GM12865 (cell line): ENCODE data around the gene CTBP1.
"Not testable (repeated sequence)": the region's sequence is repeated elsewhere in the genome, so short reads cannot be mapped to it uniquely, and the experiment has no call there.

Experiments
- DNase-seq: peaks from one replicate; pipeline ENCODE4 v3.0.0; 2010; ENCODE audit warnings: low read depth
- H3K4me3 ChIP-seq: 2 replicates; pipeline ENCODE4 v1.5.1; 2011; ENCODE audit warnings: mild to moderate bottlenecking, low read depth, low read length, control low read depth
- CTCF ChIP-seq: IDR thresholded peaks from 2 replicates; pipeline ENCODE4 v1.5.1; 2011; ENCODE audit warnings: low read length, control low read depth, low read depth, inconsistent platforms; ENCODE audit not compliant: insufficient read depth; ENCODE audit errors: missing control alignments

Gene CTBP1

GRCh38 chr4:1241466-1241935, 7.4 kb downstream of the CTBP1 start:
- TF ChIP-seq CTCF, result no peak
- no peak overlapping the region for H3K4me3 ChIP-seq
- no peak for DNase-seq

GRCh38 chr4:1240721-1241465, 8.0 kb downstream of the CTBP1 start:
- no peak for DNase-seq
- TF ChIP-seq CTCF, result no peak
- H3K4me3 ChIP-seq, result no peak overlapping the region

- TF ChIP-seq CTCF, result no peak
- no peak for DNase-seq
- H3K4me3 ChIP-seq, result no peak overlapping the region
These were observed 9.0 kb downstream of the CTBP1 start for GRCh38 chr4:1239950-1240307.

GRCh38 chr4:1239141-1239949, 9.6 kb downstream of the CTBP1 start:
- no peak for TF ChIP-seq CTCF
- DNase-seq, result no peak
- no peak overlapping the region for H3K4me3 ChIP-seq

- DNase-seq, result no peak
- no peak for TF ChIP-seq CTCF
- no peak overlapping the region for H3K4me3 ChIP-seq
These were observed 10.3 kb downstream of the CTBP1 start for GRCh38 chr4:1238676-1239000.

- no peak overlapping the region for H3K4me3 ChIP-seq
- no peak for TF ChIP-seq CTCF
- no peak for DNase-seq
These were observed 10.8 kb downstream of the CTBP1 start for GRCh38 chr4:1237981-1238675.

GRCh38 chr4:1237261-1237660, 11.7 kb downstream of the CTBP1 start:
- not testable (repeated sequence) for DNase-seq, H3K4me3 ChIP-seq

GRCh38 chr4:1236836-1237235, 12.1 kb downstream of the CTBP1 start:
- not testable (repeated sequence) for H3K4me3 ChIP-seq, DNase-seq
